WTC11 (cell line): ENCODE data around the gene TAS2R46. TPM values are rescaled to one million over a fixed set of nuclear protein-coding genes. Genes with fewer than 3 reads are reported as not detected.
"Not testable (repeated sequence)": the region's sequence is repeated elsewhere in the genome, so short reads cannot be mapped to it uniquely, and the experiment has no call there.

ENCODE experiments used
- ATAC-seq: fragments of 200-7000 bp; cut with Tn5 transposase; 2 replicates; pipeline ENCODE4 v1.10.0; 2021; ENCODE audit warnings: mild to moderate bottlenecking, moderate library complexity
- CTCF ChIA-PET: fragments of 300-600 bp; sonication (Branson Sonifier 250); formaldehyde crosslinking; loops from one replicate; lab custom pipeline; 2021; ENCODE audit warnings: antibody characterized with exemption; lab: Charles Lee
- POLR2A ChIA-PET: fragments of 350-600 bp; sonication (Branson Sonifier 250); formaldehyde crosslinking; loops from one replicate; lab custom pipeline; 2021; ENCODE audit warnings: antibody characterized with exemption; lab: Charles Lee
- DNase-seq: peaks from one replicate; pipeline ENCODE4 v3.0.0; 2021; ENCODE audit warnings: low spot score
- H3K27ac Mint-ChIP-seq: 2 replicates; pipeline ENCODE4 v1.8.0; 2021; ENCODE audit warnings: mixed read lengths
- H3K27me3 Mint-ChIP-seq: 2 replicates; pipeline ENCODE4 v1.8.0; 2021; ENCODE audit warnings: low read depth, mild to moderate bottlenecking, moderate library complexity, mixed read lengths
- H3K36me3 Mint-ChIP-seq: 2 replicates; pipeline ENCODE4 v1.8.0; 2021; ENCODE audit warnings: mixed read lengths
- H3K4me1 Mint-ChIP-seq: 2 replicates; pipeline ENCODE4 v1.8.0; 2022; ENCODE audit warnings: mixed read lengths
- H3K4me3 Mint-ChIP-seq: 2 replicates; pipeline ENCODE4 v1.8.0; 2021; ENCODE audit warnings: mild to moderate bottlenecking, moderate library complexity, mixed read lengths
- H3K9me3 Mint-ChIP-seq: 2 replicates; pipeline ENCODE4 v1.8.0; 2021; ENCODE audit warnings: mixed read lengths
- AFF4 ChIP-seq: sonication (generic); formaldehyde crosslinking; IDR thresholded peaks from 2 replicates; pipeline ENCODE4 v1.8.1; 2023; ENCODE audit warnings: mild to moderate bottlenecking, missing genetic modification reagents, borderline replicate concordance
- E2F5 ChIP-seq: sonication (generic); formaldehyde crosslinking; IDR thresholded peaks from 2 replicates; pipeline ENCODE4 v1.8.1; 2022; ENCODE audit warnings: mild to moderate bottlenecking, moderate library complexity, missing genetic modification reagents
- FOXK1 ChIP-seq: sonication (generic); formaldehyde crosslinking; IDR thresholded peaks from 2 replicates; pipeline ENCODE4 v1.8.0; 2022; ENCODE audit warnings: mild to moderate bottlenecking, moderate library complexity, missing genetic modification reagents
- KAT7 ChIP-seq: sonication (generic); formaldehyde crosslinking; IDR thresholded peaks from 2 replicates; pipeline ENCODE4 v1.8.1; 2023; ENCODE audit warnings: missing genetic modification reagents, mild to moderate bottlenecking, borderline replicate concordance
- RELA ChIP-seq: sonication (generic); formaldehyde crosslinking; IDR thresholded peaks from 2 replicates; pipeline ENCODE4 v1.8.1; 2022; ENCODE audit warnings: missing genetic modification reagents, mild to moderate bottlenecking, borderline replicate concordance
- SMAD3 ChIP-seq: sonication (generic); formaldehyde crosslinking; IDR thresholded peaks from 2 replicates; pipeline ENCODE4 v1.8.0; 2022; ENCODE audit warnings: missing genetic modification reagents, mild to moderate bottlenecking, borderline replicate concordance
- TEAD1 ChIP-seq: sonication (generic); formaldehyde crosslinking; IDR thresholded peaks from 2 replicates; pipeline ENCODE4 v1.8.0; 2022; ENCODE audit warnings: mild to moderate bottlenecking, missing genetic modification reagents
- ZBTB21 ChIP-seq: sonication (generic); formaldehyde crosslinking; IDR thresholded peaks from 2 replicates; pipeline ENCODE4 v1.8.1; 2023; ENCODE audit warnings: mild to moderate bottlenecking, missing genetic modification reagents, borderline replicate concordance
- total RNA-seq: library from RNA; stranded (reverse); gene quantifications from 3 replicates; pipeline ENCODE4 v1.2.3, GENCODE V29; 2021
- TF ChIP-seq, protein P1 (sequence below): sonication (generic); formaldehyde crosslinking; IDR thresholded peaks from 2 replicates; pipeline ENCODE4 v1.8.0; 2022; ENCODE audit warnings: mild to moderate bottlenecking, missing genetic modification reagents
- TF ChIP-seq, protein P2 (sequence below): sonication (generic); formaldehyde crosslinking; IDR thresholded peaks from 2 replicates; pipeline ENCODE4 v1.8.1; 2023; ENCODE audit warnings: mild to moderate bottlenecking, missing genetic modification reagents
- TF ChIP-seq, protein P3 (sequence below): sonication (generic); formaldehyde crosslinking; IDR thresholded peaks from 2 replicates; pipeline ENCODE4 v1.8.0; 2022; ENCODE audit warnings: missing genetic modification reagents

The TAS2R46 gene
- total RNA-seq, 1 experiment from 2014 or later: 0.44 TPM

DNA sequence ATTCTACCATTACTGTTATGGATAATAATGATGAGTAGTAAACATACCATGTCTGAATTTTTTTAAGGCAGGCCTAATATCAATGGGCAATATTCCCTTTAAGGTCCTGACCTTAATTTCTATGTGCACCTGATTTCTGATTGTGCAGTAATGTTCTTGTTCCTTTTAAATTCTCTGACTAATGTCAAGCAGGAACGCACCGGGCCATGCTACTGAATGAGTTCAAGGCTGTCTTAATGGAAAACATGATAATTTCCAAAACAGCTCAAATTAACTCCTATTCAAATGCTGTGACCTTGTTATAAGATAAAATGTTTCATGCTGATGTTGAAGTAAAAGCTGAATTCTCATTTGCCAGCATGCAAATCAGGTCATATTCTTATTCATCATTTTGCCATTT is 6.8 kb downstream of the TAS2R46 start:
- Mint-ChIP-seq H3K36me3 (peaks cover 33% of the 10 kb centered on the region), H3K4me1 (no peaks in the 10 kb centered on the region), H3K4me3 (no peak overlapping the region), H3K9me3 (peaks cover 41% of the 10 kb centered on the region), H3K27me3 (no peaks in the 10 kb centered on the region), H3K27ac (no peak overlapping the region)
- CTCF ChIA-PET: no interaction called here
- DNase-seq: no peak
- POLR2A ChIA-PET: no interaction called here
- ATAC-seq: no peak
- TF ChIP-seq ZBTB21 (CRISPR knock-in tag) (no peak), RELA (CRISPR knock-in tag) (no peak), E2F5 (CRISPR knock-in tag) (no peak), TEAD1 (CRISPR knock-in tag) (no peak), KAT7 (no peak), AFF4 (CRISPR knock-in tag) (no peak), SMAD3 (CRISPR knock-in tag) (no peak), FOXK1 (CRISPR knock-in tag) (no peak)
- TF ChIP-seq, protein P1, sequence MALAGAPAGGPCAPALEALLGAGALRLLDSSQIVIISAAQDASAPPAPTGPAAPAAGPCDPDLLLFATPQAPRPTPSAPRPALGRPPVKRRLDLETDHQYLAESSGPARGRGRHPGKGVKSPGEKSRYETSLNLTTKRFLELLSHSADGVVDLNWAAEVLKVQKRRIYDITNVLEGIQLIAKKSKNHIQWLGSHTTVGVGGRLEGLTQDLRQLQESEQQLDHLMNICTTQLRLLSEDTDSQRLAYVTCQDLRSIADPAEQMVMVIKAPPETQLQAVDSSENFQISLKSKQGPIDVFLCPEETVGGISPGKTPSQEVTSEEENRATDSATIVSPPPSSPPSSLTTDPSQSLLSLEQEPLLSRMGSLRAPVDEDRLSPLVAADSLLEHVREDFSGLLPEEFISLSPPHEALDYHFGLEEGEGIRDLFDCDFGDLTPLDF (CRISPR knock-in tag): no peak
- TF ChIP-seq, protein P2, sequence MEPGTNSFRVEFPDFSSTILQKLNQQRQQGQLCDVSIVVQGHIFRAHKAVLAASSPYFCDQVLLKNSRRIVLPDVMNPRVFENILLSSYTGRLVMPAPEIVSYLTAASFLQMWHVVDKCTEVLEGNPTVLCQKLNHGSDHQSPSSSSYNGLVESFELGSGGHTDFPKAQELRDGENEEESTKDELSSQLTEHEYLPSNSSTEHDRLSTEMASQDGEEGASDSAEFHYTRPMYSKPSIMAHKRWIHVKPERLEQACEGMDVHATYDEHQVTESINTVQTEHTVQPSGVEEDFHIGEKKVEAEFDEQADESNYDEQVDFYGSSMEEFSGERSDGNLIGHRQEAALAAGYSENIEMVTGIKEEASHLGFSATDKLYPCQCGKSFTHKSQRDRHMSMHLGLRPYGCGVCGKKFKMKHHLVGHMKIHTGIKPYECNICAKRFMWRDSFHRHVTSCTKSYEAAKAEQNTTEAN: no peak
- TF ChIP-seq, protein P3, sequence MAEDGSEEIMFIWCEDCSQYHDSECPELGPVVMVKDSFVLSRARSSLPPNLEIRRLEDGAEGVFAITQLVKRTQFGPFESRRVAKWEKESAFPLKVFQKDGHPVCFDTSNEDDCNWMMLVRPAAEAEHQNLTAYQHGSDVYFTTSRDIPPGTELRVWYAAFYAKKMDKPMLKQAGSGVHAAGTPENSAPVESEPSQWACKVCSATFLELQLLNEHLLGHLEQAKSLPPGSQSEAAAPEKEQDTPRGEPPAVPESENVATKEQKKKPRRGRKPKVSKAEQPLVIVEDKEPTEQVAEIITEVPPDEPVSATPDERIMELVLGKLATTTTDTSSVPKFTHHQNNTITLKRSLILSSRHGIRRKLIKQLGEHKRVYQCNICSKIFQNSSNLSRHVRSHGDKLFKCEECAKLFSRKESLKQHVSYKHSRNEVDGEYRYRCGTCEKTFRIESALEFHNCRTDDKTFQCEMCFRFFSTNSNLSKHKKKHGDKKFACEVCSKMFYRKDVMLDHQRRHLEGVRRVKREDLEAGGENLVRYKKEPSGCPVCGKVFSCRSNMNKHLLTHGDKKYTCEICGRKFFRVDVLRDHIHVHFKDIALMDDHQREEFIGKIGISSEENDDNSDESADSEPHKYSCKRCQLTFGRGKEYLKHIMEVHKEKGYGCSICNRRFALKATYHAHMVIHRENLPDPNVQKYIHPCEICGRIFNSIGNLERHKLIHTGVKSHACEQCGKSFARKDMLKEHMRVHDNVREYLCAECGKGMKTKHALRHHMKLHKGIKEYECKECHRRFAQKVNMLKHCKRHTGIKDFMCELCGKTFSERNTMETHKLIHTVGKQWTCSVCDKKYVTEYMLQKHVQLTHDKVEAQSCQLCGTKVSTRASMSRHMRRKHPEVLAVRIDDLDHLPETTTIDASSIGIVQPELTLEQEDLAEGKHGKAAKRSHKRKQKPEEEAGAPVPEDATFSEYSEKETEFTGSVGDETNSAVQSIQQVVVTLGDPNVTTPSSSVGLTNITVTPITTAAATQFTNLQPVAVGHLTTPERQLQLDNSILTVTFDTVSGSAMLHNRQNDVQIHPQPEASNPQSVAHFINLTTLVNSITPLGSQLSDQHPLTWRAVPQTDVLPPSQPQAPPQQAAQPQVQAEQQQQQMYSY (CRISPR knock-in tag): no peak

GRCh38 chr12:11049806-11050531 is 12.1 kb downstream of the TAS2R46 start:
- CTCF ChIA-PET, ATAC-seq, H3K27me3 Mint-ChIP-seq, DNase-seq, POLR2A ChIA-PET, H3K4me1 Mint-ChIP-seq, H3K4me3 Mint-ChIP-seq, H3K27ac Mint-ChIP-seq: not testable (repeated sequence)
- Mint-ChIP-seq H3K9me3 (peaks cover 50% of the 10 kb centered on the region), H3K36me3 (peaks cover 66% of the 10 kb centered on the region)

DNA sequence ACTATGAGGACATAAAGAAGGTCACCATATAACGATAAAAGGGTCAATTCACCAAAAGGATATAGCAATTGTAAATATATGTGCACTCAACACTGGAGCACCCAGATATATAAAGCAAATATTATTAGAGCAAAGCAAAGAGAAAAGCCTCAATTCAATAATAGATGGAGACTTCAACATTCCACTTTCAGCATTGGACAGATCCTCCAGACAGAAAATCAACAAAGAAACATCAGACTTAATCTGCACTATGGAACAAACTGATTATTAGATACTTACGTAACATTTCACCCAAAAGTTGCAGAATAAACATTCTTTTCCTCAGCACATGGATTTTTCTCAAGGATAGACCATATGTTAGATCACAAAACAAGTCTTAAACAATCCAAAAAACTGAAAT is 20.7 kb downstream of the TAS2R46 start:
- H3K27me3 Mint-ChIP-seq, DNase-seq, CTCF ChIA-PET, ATAC-seq, H3K4me3 Mint-ChIP-seq, H3K27ac Mint-ChIP-seq, H3K4me1 Mint-ChIP-seq, POLR2A ChIA-PET: not testable (repeated sequence)
- Mint-ChIP-seq H3K36me3 (peaks cover 39% of the 10 kb centered on the region), H3K9me3 (peaks cover 22% of the 10 kb centered on the region)
